Ovary (tissue), 10 donors: ENCODE data around the gene PRAMEF27. TPM values are rescaled to one million over a fixed set of nuclear protein-coding genes. Genes with fewer than 3 reads are reported as not detected.
"Not testable (repeated sequence)": the region's sequence is repeated elsewhere in the genome, so short reads cannot be mapped to it uniquely, and the experiment has no call there.

Experiments used
- DNase-seq, 5 donors: peaks; one replicate each; pipeline ENCODE4 v3.0.0-alpha.2; 2019 to 2020
- H3K27ac ChIP-seq, 2 donors: fragments of 200-600 bp; one replicate each; pipeline versions ENCODE4 v1.5.1 to v1.8.0; 2019 to 2022
- H3K27me3 ChIP-seq: fragments of 200-600 bp; one replicate; pipeline ENCODE4 v1.8.0; 2022
- H3K36me3 ChIP-seq: fragments of 200-600 bp; sonication (generic); one replicate; pipeline ENCODE4 v1.5.1; 2019
- H3K4me1 ChIP-seq: one replicate; pipeline ENCODE4 v1.8.1; 2013; ENCODE audit warnings: mild to moderate bottlenecking, moderate library complexity; ENCODE audit not compliant: insufficient read depth
- H3K4me3 ChIP-seq: fragments of 200-600 bp; sonication (generic); one replicate; pipeline ENCODE4 v1.5.1; 2017
- H3K9me3 ChIP-seq, 2 donors: fragments of 200-600 bp in 1 of 2; sonication (generic) in 1 of 2; one replicate each; pipeline versions ENCODE4 v1.5.1 to v1.8.1; 2013 to 2019; ENCODE audit warnings: mild to moderate bottlenecking in 1 of 2, moderate library complexity in 1 of 2
- WGBS, 3 donors: extraction: QIAGEN DNeasy Blood & Tissue Kit in 1 of 3; methylation state at CpG; one replicate each; pipeline versions ENCODE4 v1.1.5 to v1.1.7; 2013 to 2017; 5-methylcytosine and 5-hydroxymethylcytosine counted together
- intact Hi-C, 4 donors: fragments of 100-400 bp; cut with DNase I; formaldehyde crosslinking; loops; one replicate each; pipeline versions ENCODE4 v1.11.0 to v1.15.1; 2022 to 2023
- long read RNA-seq, 3 donors: library from polyadenylated mRNA in 2 of 3; unstranded in 2 of 3; transcript quantifications; one replicate each; pipeline ENCODE4 v2.0.0 and lab custom pipeline, GENCODE V29; 2021 to 2026
- polyA plus RNA-seq, 2 donors: library from polyadenylated mRNA; stranded (reverse); fragments of 200-250 nt in 1 of 2; fragments of 350-450 nt in 1 of 2; fragmentation: Illumina TruSeq in 1 of 2; extraction: RNeasy Lipid Tissue Mini Kit (QIAGEN cat#74804) in 1 of 2; gene quantifications; one replicate each; pipeline ENCODE4 v1.2.3, GENCODE V29; 2013 to 2014
- total RNA-seq, 7 donors: library from RNA; depleted of rRNA in 2 of 7; stranded (reverse); fragments of >200 nt in 2 of 7; fragmentation: NEBNext Ultra II Directional in 3 of 7; extraction: Animal tissue kit (Norgen Biotek cat#: 25700) in 3 of 7; gene quantifications; one replicate each; pipeline versions ENCODE4 v1.1.0 to v1.2.4, GENCODE V29; 2016 to 2023
- donor health status: DM: no; HTN: no; CAD: no; lungs with moderate emphysema.
- donor health status: DM: no; HTN: no; CAD: no.
- donor health status: Bipolar disorder and iron deficiency.
- donor health status: DM: yes; HTN: yes; CAD: no.
- donor health status: DM: no; HTN: no; CAD: no.
- donor health status: DM: yes; HTN: yes; CAD: no.

Gene PRAMEF27
- total RNA-seq (not detected), polyA plus RNA-seq (not detected)
- long read RNA-seq, donor 1 = 0 reads
- long read RNA-seq, donor 2 = 0 reads
- long read RNA-seq, donor 3 = 0 reads

DNA sequence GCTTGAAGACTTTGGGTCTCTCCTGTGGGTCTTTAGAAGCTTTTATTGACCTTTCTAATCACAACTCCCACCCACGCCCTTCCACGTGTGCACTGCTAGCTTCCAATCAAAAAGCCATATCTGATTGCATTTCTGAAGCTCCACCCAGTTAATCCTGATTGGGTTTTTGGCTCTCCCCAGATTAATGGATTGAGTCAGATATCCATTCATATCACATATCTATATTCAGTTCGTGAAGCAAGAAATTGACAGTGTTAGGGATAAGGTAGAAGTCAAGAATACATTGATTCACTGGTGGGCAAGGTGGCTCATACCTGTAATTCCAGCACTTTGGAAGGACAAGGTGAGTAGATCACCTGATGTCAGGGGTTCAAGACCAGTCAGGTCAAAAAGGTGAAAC is at the start of gene PRAMEF27:
PRAMEF27 (minus strand) TSS at position 101 of the 400 bp plus-strand sequence. CDS start 2,916 bp downstream, outside the sequence.
- H3K4me1 ChIP-seq, H3K27me3 ChIP-seq, intact Hi-C loops, H3K4me3 ChIP-seq, H3K36me3 ChIP-seq, H3K27ac ChIP-seq, H3K9me3 ChIP-seq, DNase-seq: not testable (repeated sequence)
- 59 to 78% (median 63%) methylated on average over 3 of the region's 3 CpGs for WGBS, 3 donors

DNA sequence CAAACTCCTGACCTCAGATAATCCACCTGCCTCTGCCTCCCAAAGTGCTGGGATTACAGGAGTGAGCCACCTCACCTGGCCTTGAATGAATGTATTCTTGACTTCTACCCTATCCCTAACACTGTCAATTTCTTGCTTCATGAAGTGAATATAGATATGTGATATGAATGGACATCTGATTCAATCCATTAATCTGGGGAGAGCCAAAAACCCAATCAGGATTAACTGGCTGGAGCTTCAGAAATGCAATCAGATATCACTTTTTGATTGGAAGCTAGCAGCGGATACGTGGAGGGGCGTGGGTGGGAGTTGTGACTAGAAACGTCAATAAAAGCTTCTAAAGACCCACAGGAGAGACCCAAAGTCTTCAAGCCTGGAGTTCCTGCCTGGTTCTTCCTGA is 14.1 kb upstream of the PRAMEF27 start, which contains the start of gene PRAMEF25:
PRAMEF25 (plus strand) TSS at position 301 of the 400 bp plus-strand sequence. CDS start 2,920 bp downstream, outside the sequence.
- H3K27me3 ChIP-seq, DNase-seq, H3K9me3 ChIP-seq, intact Hi-C loops, H3K27ac ChIP-seq, H3K4me1 ChIP-seq, H3K36me3 ChIP-seq, H3K4me3 ChIP-seq: not testable (repeated sequence)
- WGBS, 3 donors = no CpG with 5 or more reads among the region's 4 CpGs

DNA sequence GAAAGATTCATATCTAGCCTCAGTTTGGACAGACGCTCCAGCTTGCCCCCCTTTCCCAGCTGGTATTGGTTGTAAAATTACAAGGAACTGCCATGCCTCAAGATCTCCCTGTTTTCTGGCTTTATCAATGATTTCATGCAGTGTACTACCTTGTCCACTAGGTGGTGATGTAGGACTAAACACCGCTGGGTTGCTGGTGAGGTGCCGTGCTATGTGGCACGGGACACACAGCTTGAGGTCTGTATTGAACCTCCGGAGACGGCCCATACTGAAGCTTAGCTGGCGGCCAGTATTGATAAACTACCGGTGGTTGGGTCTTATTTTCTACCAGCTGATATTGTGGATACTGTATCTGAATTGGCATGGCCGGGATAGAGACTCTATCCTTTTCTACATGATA is 36.5 kb downstream of the PRAMEF27 start:
- intact Hi-C loops = not testable (repeated sequence)

DNA sequence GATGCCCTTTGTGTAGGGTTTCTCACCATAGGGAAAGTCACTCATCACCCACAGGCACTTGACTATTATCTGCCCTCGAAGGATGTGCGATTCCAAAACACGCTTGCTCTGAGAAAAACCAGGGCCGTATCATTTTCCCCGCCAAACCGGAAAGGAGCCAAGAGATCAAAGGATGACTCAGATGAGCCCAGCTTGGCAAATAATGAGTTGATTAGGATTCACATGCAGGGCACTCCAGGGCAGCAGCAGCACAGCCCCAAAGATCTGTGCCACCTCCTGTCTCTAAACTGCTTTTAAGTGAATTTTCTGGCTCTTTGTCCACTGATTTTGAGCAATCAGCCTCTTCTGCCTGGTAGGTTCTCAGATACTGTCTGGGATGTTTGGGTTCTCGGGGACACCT is 44.4 kb downstream of the PRAMEF27 start:
- H3K27ac ChIP-seq, H3K4me1 ChIP-seq, H3K27me3 ChIP-seq, H3K36me3 ChIP-seq, H3K4me3 ChIP-seq, H3K9me3 ChIP-seq, intact Hi-C loops, DNase-seq: not testable (repeated sequence)
- WGBS, 3 donors = no CpG with 5 or more reads among the region's 7 CpGs

More for the DNA sequence above, 36.5 kb downstream of the PRAMEF27 start:
- H3K36me3 ChIP-seq, H3K4me3 ChIP-seq, H3K27me3 ChIP-seq, DNase-seq, H3K27ac ChIP-seq, H3K9me3 ChIP-seq, H3K4me1 ChIP-seq: not testable (repeated sequence)
- WGBS, 3 donors = 23% methylated on average over 6 of the region's 9 CpGs; no CpG with 5 or more reads in 2 of the 3 donors

DNA sequence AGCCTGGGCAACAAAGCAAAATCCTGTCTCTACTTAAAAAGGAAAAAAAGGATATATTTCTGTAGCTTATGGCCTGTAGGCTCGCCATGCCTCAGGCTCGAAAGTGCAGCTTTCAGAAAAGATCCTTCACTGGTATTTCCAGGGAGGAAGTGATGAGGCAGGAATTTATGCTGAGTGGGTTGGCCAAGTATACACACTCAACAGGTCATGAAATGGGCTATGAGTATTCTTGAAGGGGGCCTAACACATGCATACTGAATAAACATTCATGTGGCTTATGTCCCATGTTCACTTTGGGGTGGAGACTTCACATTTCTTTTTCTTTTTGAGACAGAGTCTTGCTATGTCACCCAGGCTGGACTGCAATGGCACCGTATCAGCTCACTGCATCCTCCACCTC is 47.0 kb downstream of the PRAMEF27 start:
- H3K4me1 ChIP-seq, H3K4me3 ChIP-seq, H3K36me3 ChIP-seq, H3K27ac ChIP-seq, intact Hi-C loops, DNase-seq, H3K27me3 ChIP-seq, H3K9me3 ChIP-seq: not testable (repeated sequence)
- WGBS, 3 donors = no CpG with 5 or more reads among the region's 3 CpGs

DNA sequence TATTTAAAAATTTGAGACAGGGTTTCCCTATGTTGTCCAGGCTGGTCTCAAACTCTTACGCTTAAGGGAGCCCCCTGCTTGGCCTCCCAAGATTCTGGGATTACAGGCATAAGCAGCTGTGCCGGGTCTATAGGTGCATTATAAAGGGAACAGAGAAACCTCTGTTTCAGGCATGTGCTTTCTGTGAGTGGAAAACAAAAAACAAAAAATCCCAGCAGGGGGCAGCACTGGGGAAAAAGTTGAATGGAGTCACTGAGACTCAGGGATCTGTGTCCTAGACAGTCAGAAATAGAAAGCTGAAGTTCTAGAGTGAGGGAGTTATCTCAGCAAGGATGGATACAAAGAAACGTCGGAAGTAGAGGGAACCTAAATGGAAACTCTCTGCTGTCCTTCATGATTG is 50.6 kb downstream of the PRAMEF27 start:
- intact Hi-C loops, DNase-seq, H3K4me3 ChIP-seq, H3K4me1 ChIP-seq, H3K9me3 ChIP-seq, H3K27me3 ChIP-seq, H3K36me3 ChIP-seq, H3K27ac ChIP-seq: not testable (repeated sequence)
- WGBS, 3 donors = 33 to 61% (median 47%) methylated on average over 2 of the region's 4 CpGs

Other genes with a start within 250 kb of the PRAMEF27 start
- not detected for gene PRAMEF11, start 225.2 kb downstream of the PRAMEF27 start, total RNA-seq
- gene PRAMEF11, start 225.2 kb downstream of the PRAMEF27 start, polyA plus RNA-seq = not detected
- gene HNRNPCL1, start 207.9 kb downstream of the PRAMEF27 start, total RNA-seq = not detected
- gene HNRNPCL1, start 207.9 kb downstream of the PRAMEF27 start, polyA plus RNA-seq = not detected
- gene PRAMEF2, start 199.5 kb downstream of the PRAMEF27 start, total RNA-seq = not detected
- gene PRAMEF2, start 199.5 kb downstream of the PRAMEF27 start, polyA plus RNA-seq = not detected
- gene PRAMEF4, start 170.4 kb downstream of the PRAMEF27 start, total RNA-seq = not detected
- gene PRAMEF4, start 170.4 kb downstream of the PRAMEF27 start, polyA plus RNA-seq = not detected
- gene PRAMEF10, start 158.3 kb downstream of the PRAMEF27 start, total RNA-seq = not detected
- not detected for gene PRAMEF10, start 158.3 kb downstream of the PRAMEF27 start, polyA plus RNA-seq
- not detected for gene PRAMEF7, start 140.0 kb downstream of the PRAMEF27 start, total RNA-seq
- not detected for gene PRAMEF7, start 140.0 kb downstream of the PRAMEF27 start, polyA plus RNA-seq
- gene PRAMEF6, start 109.0 kb downstream of the PRAMEF27 start, total RNA-seq = not detected
- not detected for gene PRAMEF6, start 109.0 kb downstream of the PRAMEF27 start, polyA plus RNA-seq
- gene HNRNPCL3, start 4.2 kb upstream of the PRAMEF27 start, total RNA-seq = not detected
- gene HNRNPCL3, start 4.2 kb upstream of the PRAMEF27 start, polyA plus RNA-seq = not detected
- not detected for gene PRAMEF25, start 14.2 kb upstream of the PRAMEF27 start, total RNA-seq
- gene PRAMEF25, start 14.2 kb upstream of the PRAMEF27 start, polyA plus RNA-seq = not detected
- gene HNRNPCL2, start 60.3 kb upstream of the PRAMEF27 start, total RNA-seq = not detected
- not detected for gene HNRNPCL2, start 60.3 kb upstream of the PRAMEF27 start, polyA plus RNA-seq
- not detected for gene PRAMEF26, start 99.4 kb upstream of the PRAMEF27 start, total RNA-seq
- not detected for gene PRAMEF26, start 99.4 kb upstream of the PRAMEF27 start, polyA plus RNA-seq
- gene HNRNPCL4, start 109.1 kb upstream of the PRAMEF27 start, total RNA-seq = not detected
- not detected for gene HNRNPCL4, start 109.1 kb upstream of the PRAMEF27 start, polyA plus RNA-seq
- not detected for gene PRAMEF9, start 115.3 kb upstream of the PRAMEF27 start, total RNA-seq
- not detected for gene PRAMEF9, start 115.3 kb upstream of the PRAMEF27 start, polyA plus RNA-seq
- not detected for gene PRAMEF13, start 144.8 kb upstream of the PRAMEF27 start, total RNA-seq
- not detected for gene PRAMEF13, start 144.8 kb upstream of the PRAMEF27 start, polyA plus RNA-seq
- not detected for gene PRAMEF18, start 169.6 kb upstream of the PRAMEF27 start, total RNA-seq
- not detected for gene PRAMEF18, start 169.6 kb upstream of the PRAMEF27 start, polyA plus RNA-seq
- not detected for gene PRAMEF5, start 197.6 kb upstream of the PRAMEF27 start, total RNA-seq
- gene PRAMEF5, start 197.6 kb upstream of the PRAMEF27 start, polyA plus RNA-seq = not detected
- not detected for gene PRAMEF8, start 228.6 kb upstream of the PRAMEF27 start, total RNA-seq
- not detected for gene PRAMEF8, start 228.6 kb upstream of the PRAMEF27 start, polyA plus RNA-seq
- not detected for gene PRAMEF33, start 247.0 kb upstream of the PRAMEF27 start, total RNA-seq
- not detected for gene PRAMEF33, start 247.0 kb upstream of the PRAMEF27 start, polyA plus RNA-seq